HG03097 (cell line): ENCODE results near the gene AMZ1.
"Not testable (repeated sequence)": the region's sequence is repeated elsewhere in the genome, so short reads cannot be mapped to it uniquely, and the experiment has no call there.

Experiments
- ATAC-seq: cut with Tn5 transposase; IDR thresholded peaks from one replicate; pipeline ENCODE4 v1.9.1; 2021; ENCODE audit not compliant: unreplicated experiment, low FRiP score

AMZ1 gene

GRCh38 chr7:2724453-2725177 lies 36.6 kb downstream of the AMZ1 start:
- no peak for ATAC-seq

GRCh38 chr7:2725178-2726105 lies 37.4 kb downstream of the AMZ1 start:
- ATAC-seq: no peak

DNA sequence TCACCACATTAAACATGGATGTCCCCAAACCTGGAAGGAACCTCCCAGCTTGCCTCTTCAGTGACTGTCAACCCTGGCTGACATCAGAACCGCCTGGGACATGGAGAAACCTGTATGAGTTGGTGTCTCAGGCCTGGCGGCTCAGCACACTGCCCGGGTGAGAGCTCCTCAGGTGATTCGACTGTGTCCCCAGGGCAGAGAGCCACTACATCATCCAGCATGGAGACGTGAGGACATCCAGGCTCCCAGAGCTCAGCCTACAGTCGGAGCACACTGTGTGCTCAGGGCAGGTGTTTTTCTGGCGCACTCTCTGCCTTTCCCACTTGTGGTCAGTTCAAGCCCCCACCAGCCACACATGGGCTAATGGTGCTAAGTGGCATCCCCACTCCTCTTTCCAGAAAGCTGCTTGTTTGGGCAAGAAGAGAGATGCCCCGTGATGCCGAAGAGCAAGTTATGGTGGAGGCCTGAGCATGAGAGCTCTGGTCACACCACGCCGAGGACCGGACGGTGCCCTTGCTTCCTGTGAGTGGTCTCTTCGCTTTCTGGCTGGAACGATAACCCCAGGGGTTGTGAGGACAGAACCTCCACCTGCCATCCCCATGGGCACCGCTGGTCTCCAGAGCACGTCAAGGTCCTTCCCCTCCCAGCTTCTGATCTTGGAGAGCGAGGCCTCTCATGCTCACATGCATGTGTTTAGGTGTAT lies 38.5 kb downstream of the AMZ1 start:
- no peak for ATAC-seq

DNA sequence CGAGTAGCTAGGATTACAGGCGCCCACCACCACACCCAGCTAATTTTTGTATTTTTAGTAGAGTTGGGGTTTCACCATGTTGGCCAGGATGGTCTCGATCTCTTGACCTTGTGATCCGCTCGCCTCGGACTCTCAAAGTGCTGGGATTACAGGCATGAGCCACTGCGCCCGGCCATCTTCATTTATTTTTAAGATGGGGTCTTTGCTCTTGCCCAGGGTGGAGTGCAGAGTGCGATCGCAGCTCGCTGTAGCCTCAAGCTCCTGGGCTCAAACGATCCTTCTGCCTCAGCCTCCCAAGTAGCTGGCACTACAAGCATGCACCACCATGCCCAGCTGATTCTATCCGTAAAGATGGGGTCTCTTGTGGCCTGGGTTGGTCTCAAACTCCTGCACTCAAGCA lies 39.2 kb downstream of the AMZ1 start:
- not testable (repeated sequence) for ATAC-seq

GRCh38 chr7:2728316-2729030 lies 40.5 kb downstream of the AMZ1 start:
- ATAC-seq: no peak

GRCh38 chr7:2729031-2729892 lies 41.3 kb downstream of the AMZ1 start:
- ATAC-seq: no peak

DNA sequence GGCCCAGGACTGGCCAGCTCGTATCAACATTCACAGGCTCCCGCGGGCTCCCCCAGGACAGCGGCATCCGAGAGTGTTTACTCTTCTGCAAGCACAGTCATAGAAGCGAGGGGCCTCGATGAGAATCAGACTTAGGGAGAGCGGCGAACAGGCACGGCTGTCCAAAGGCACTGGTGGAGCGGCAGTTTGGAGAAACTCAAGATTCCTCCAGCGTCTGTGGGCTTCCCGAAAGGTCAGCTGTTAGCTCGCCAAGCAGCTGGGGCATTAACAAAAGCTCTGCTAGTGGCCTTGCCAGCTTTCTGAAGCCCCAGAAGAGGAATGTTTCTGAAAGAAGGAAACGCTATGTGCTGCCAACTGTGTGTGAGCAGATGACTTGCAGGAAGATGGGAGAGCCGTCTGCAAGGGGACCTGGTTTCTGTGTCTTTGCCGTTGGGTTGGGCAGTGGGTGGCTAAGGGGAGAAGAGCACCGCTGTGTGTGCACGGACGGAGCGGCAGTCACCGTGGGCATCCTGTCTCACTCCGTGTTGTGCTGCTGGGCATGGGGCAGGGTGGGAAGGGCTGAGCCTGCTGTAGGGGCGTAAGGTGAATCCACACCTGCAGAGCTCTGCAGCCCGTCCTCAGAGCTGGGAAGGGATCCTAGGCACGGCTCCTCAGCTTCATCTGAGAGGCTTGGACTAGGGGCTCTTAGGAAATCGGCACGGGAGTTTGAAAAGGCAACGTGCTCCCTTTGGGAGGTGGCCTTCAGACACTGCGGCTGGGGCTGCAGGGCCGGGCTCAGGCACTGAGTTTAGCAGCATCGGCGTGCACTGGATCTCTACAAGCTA lies 42.1 kb downstream of the AMZ1 start:
- no peak for ATAC-seq

DNA sequence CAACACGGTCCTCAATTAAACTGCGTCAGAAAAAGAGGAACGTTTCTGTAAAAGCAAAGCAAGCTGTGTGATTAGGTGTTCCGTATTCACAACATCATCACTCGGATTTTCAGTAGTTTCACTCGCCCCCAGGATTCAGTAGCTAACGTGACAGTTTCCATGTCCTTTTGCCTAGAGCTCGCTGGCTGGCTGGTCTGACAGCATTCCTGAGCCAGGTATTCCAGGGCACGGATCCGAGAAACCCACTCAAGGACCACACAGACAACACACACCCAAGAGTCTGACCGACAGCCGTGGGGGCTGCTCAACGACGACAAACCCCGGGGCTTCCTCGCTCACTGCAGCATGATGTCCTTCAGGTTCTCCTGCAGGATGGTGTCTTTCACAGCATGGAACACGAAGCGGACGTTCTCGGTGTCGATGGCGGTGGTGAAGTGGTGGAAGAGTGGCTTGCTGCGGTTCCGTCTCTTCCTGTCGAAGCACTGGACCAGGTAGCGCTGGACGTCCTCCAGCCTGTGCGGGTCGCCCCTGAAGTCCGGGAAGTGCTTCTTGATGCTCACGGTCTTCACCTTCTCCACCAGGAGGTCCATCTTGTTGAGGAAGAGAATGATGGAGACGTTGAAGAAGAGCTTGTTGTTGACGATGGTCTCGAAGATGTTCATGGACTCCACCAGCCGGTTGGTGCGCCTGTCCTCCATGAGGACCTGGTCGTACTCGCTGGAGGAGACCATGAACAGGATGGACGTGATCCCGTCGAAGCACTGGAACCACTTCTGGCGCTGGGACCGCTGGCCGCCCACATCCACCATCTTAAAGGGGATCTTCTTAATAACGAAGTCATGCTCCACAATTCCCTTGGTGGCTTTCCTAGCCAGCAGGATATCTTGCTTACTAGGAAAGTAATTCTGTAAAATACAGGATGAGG lies 43.1 kb downstream of the AMZ1 start:
- no peak for ATAC-seq

- no peak for ATAC-seq
Observed at GRCh38 chr7:2732388-2732787, 44.4 kb downstream of the AMZ1 start.

- no peak for ATAC-seq
Observed at GRCh38 chr7:2732959-2733584, 45.1 kb downstream of the AMZ1 start.

DNA sequence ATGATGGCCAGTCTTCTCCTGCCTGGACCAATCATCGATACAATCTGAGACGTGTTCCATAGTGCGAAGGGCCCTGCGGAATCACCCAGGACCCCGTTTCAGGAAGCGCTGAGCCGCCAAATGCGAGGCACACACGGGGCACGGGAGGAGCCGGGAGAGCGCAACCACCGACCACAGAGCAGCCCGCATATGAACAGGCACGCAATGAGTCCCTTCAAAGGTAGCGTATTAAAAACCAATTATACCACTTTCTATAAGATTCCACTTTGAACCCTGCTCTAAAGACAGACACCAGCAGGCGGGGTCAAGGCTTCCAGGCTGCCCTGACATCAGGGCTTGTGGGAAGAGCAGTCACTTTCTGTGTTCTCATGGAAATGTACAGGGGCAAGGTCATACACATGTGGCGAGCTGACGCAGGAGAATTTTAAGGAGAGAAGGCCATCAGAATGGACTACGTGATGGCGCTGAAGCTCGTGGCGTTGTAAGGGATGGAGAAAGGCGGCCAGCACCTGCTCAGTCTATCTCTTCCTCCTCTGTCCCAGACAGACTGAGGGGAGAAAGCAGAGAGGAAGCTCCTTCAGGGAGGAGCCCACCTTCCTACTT lies 46.2 kb downstream of the AMZ1 start:
- ATAC-seq: no peak

- no peak for ATAC-seq
Observed at GRCh38 chr7:2734751-2735571, 47.0 kb downstream of the AMZ1 start.

- ATAC-seq: no peak
Observed at GRCh38 chr7:2735744-2736143, 47.7 kb downstream of the AMZ1 start.

- ATAC-seq: no peak
Observed at GRCh38 chr7:2736411-2736914, 48.5 kb downstream of the AMZ1 start.

DNA sequence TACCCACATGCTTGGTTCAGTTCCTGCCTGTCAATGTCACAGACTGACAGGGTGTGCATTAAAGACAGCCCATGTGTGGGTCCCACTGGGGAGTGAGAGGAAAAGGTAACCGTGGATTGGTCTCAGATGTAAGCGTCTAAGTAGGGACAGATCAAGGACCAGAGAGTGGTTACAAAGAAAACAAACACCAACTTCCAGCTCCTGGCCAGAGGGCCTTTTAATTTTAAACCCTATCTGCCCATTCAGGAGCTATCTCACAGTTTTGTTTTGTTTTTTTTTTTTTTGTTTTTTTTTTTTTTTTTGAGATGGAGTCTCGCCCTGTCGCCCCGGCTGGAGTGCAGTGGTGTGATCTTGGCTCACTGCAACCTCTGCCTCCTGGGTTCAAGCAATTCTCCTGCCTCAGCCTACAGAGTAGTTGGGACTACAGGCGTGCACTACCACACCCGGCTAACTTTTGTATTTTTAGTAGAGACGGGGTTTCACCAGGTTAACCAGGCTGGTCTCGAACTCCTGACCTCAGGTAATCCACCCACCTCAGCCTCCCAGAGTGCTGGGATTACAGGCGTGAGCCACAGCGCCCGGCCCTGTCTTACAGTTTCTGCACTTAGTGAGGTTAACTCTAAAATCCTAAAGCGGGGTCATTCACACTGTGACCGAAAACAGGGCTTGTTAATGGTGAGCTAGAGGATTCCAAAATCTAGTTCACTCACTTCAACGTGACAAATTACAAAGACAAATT lies 49.2 kb downstream of the AMZ1 start:
- not testable (repeated sequence) for ATAC-seq
